ENCODE measurements around the gene GABRG3. TPM values are rescaled to one million over a fixed set of nuclear protein-coding genes. Genes with fewer than 3 reads are reported as not detected.

GABRG3 gene
- total RNA-seq, 4 donors from 2014 or later: 0.97 to 3.9 (median 3.6) TPM; not detected in 1

- Histone ChIP-seq H3K4me3 (no peak overlapping the region), H3K27me3 (no peaks in the 10 kb centered on the region)
- TF ChIP-seq POLR2AphosphoS5 (IDR thresholded peaks at IDR 0.05): no peak
- no peak for TF ChIP-seq CTCF (IDR thresholded peaks at IDR 0.05)
- TF ChIP-seq EP300 (IDR thresholded peaks at IDR 0.05): no peak
- TF ChIP-seq POLR2A (IDR thresholded peaks at IDR 0.05): no peak
These were observed 65.2 kb downstream of the GABRG3 start for GRCh38 chr15:27036210-27036609.

DNA sequence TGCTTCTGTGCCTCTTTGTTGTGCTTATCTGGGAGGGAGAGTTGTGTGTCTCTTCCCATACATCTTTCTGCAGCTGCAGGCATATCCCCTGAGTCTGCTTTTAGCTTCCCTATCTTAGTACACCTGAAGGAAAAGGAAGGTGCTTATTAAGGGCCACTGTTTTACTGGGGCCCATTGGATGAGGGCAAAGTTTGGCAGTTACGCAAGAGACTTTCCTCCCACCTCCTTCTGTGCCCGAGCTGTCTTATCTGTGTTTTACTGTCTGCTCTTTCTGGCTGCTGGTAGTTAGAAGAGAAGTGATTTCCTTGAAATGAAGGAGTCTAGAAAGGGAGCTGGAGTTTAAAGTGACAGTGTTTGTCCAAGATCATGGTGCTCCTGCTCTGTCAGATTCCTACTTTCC, 66.5 kb downstream of the GABRG3 start:
- TF ChIP-seq EP300 (IDR thresholded peaks at IDR 0.05): no peak
- no peak for TF ChIP-seq CTCF (IDR thresholded peaks at IDR 0.05)
- TF ChIP-seq POLR2AphosphoS5 (IDR thresholded peaks at IDR 0.05): no peak
- no peak for TF ChIP-seq POLR2A (IDR thresholded peaks at IDR 0.05)
- Histone ChIP-seq H3K36me3 (no peaks in the 10 kb centered on the region), H3K4me1 (no peaks in the 10 kb centered on the region), H3K27ac (no peak overlapping the region), H3K9me3 (no peaks in the 10 kb centered on the region), H3K27me3 (no peaks in the 10 kb centered on the region), H3K4me3 (no peak overlapping the region)
- no peak for DNase-seq (ENCODE audit: low spot score in 2 of 2)
- 78% methylated on average over 2 of the region's 2 CpGs for WGBS

More at GRCh38 chr15:27036210-27036609, 65.2 kb downstream of the GABRG3 start:
- Histone ChIP-seq H3K4me1 (no peaks in the 10 kb centered on the region), H3K27ac (no peak overlapping the region), H3K36me3 (no peaks in the 10 kb centered on the region), H3K9me3 (no peaks in the 10 kb centered on the region)
- no peak for DNase-seq (ENCODE audit: low spot score in 2 of 2)
- 88% methylated on average over 14 of the region's 14 CpGs for WGBS

DNA sequence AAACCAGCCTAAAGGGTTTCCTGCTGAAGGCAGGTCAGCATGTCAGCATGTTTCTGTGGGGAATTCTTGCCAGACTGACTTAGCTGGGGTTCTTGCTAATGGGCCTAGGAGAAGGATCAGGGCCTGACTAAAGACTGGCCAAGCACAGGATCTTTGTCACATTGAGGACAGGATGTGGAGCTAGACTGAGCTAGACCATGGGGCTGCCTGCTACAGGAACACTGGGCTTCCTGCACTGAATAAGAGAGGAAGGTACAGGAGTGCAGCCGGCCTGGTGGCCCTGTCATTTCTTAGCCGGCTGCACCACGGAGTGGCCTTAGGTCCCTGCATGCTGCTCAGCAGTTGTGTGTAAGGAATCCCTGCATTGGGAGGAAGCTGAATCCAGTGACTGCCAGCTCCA, 68.2 kb downstream of the GABRG3 start:
- no peak for DNase-seq (ENCODE audit: low spot score in 2 of 2)
- no peaks in the 10 kb centered on the region for H3K4me1 ChIP-seq
- no peak overlapping the region for H3K4me3 ChIP-seq
- H3K36me3 ChIP-seq: no peaks in the 10 kb centered on the region
- H3K27me3 ChIP-seq: no peaks in the 10 kb centered on the region
- no peak for TF ChIP-seq POLR2AphosphoS5 (IDR thresholded peaks at IDR 0.05)
- no peak for TF ChIP-seq EP300 (IDR thresholded peaks at IDR 0.05)
- TF ChIP-seq POLR2A (IDR thresholded peaks at IDR 0.05): no peak
- no CpG with 5 or more reads among the region's 3 CpGs for WGBS
- no peaks in the 10 kb centered on the region for H3K9me3 ChIP-seq
- H3K27ac ChIP-seq: no peak overlapping the region

- no peaks in the 10 kb centered on the region for H3K4me1 ChIP-seq
- TF ChIP-seq EP300 (IDR thresholded peaks at IDR 0.05) (no peak), CTCF (IDR thresholded peaks at IDR 0.05) (no peak)
These were observed 71.2 kb downstream of the GABRG3 start for GRCh38 chr15:27042230-27042629.

GRCh38 chr15:27042646-27043045, 71.7 kb downstream of the GABRG3 start:
- 91% methylated on average over 6 of the region's 6 CpGs for WGBS

More at GRCh38 chr15:27042230-27042629, 71.2 kb downstream of the GABRG3 start:
- 72% methylated on average over 11 of the region's 13 CpGs for WGBS
- no peaks in the 10 kb centered on the region for H3K9me3 ChIP-seq
- DNase-seq (ENCODE audit: low spot score in 2 of 2): no peak
- no peaks in the 10 kb centered on the region for H3K27me3 ChIP-seq
- H3K27ac ChIP-seq: no peak overlapping the region
- H3K4me3 ChIP-seq: no peak overlapping the region
- H3K36me3 ChIP-seq: no peaks in the 10 kb centered on the region

More at GRCh38 chr15:27042646-27043045, 71.7 kb downstream of the GABRG3 start:
- TF ChIP-seq POLR2A (IDR thresholded peaks at IDR 0.05) (no peak), CTCF (IDR thresholded peaks at IDR 0.05) (no peak), POLR2AphosphoS5 (IDR thresholded peaks at IDR 0.05) (no peak), EP300 (IDR thresholded peaks at IDR 0.05) (no peak)
- DNase-seq (ENCODE audit: low spot score in 2 of 2): no peak
- Histone ChIP-seq H3K4me3 (no peak overlapping the region), H3K36me3 (no peaks in the 10 kb centered on the region), H3K27ac (no peak overlapping the region), H3K27me3 (no peaks in the 10 kb centered on the region), H3K9me3 (no peaks in the 10 kb centered on the region), H3K4me1 (no peaks in the 10 kb centered on the region)
